ENCODE data around the gene RNASEH2C.

Gene RNASEH2C

GRCh38 chr11:65727865-65728264, 7.3 kb upstream of the RNASEH2C start:
- TF ChIP-seq CTCF (IDR thresholded peaks at IDR 0.05; ENCODE audit: low read depth, low read length) = no peak

GRCh38 chr11:65726660-65727059, 6.1 kb upstream of the RNASEH2C start:
- TF ChIP-seq CTCF (IDR thresholded peaks at IDR 0.05; ENCODE audit: low read depth, low read length) = no peak; the same call in 1 of the 2 replicates
- no peak for DNase-seq (ENCODE audit: extremely low read depth, low read depth)

More at GRCh38 chr11:65727865-65728264, 7.3 kb upstream of the RNASEH2C start:
- no peak for DNase-seq (ENCODE audit: extremely low read depth, low read depth)

GRCh38 chr11:65722261-65722660, 1.7 kb upstream of the RNASEH2C start:
- no peak for DNase-seq (ENCODE audit: extremely low read depth, low read depth)
- no peak for TF ChIP-seq CTCF (IDR thresholded peaks at IDR 0.05; ENCODE audit: low read depth, low read length)

GRCh38 chr11:65719871-65720210, 757 bp downstream of the RNASEH2C start:
- peak; percentile 4 for TF ChIP-seq CTCF (IDR thresholded peaks at IDR 0.05; ENCODE audit: low read depth, low read length)
- DNase-seq (ENCODE audit: extremely low read depth, low read depth) = no peak

GRCh38 chr11:65718964-65719492, 1.6 kb downstream of the RNASEH2C start:
- DNase-seq (ENCODE audit: extremely low read depth, low read depth) = no peak
- no peak; the same call in none of the 2 replicates for TF ChIP-seq CTCF (IDR thresholded peaks at IDR 0.05; ENCODE audit: low read depth, low read length)

- DNase-seq (ENCODE audit: extremely low read depth, low read depth) = no peak
- TF ChIP-seq CTCF (IDR thresholded peaks at IDR 0.05; ENCODE audit: low read depth, low read length) = no peak
These were observed 2.1 kb downstream of the RNASEH2C start for GRCh38 chr11:65718531-65718930.

GRCh38 chr11:65717906-65718305, 2.7 kb downstream of the RNASEH2C start:
- no peak for TF ChIP-seq CTCF (IDR thresholded peaks at IDR 0.05; ENCODE audit: low read depth, low read length)
- no peak for DNase-seq (ENCODE audit: extremely low read depth, low read depth)

Measured in AG09319 (cell line).